ENCODE data around the gene NSD1.
A peak's percentile ranks its signal among the peaks of the same experiment; 100 is the strongest.

The NSD1 gene

GRCh38 chr5:177097016-177097985 is 36.3 kb upstream of the NSD1 start:
- no peak overlapping the region for H3K4me2 ChIP-seq (ENCODE audit: low read length)
- TF ChIP-seq CTCF (IDR thresholded peaks at IDR 0.05; ENCODE audit: low read depth, low read length, poor library complexity, severe bottlenecking) (no peak), EZH2phosphoT487 (IDR thresholded peaks at IDR 0.05; ENCODE audit: borderline replicate concordance, low read length) (no peak)
- H3F3A ChIP-seq (ENCODE audit: control insufficient read depth, insufficient read depth), result no peaks in the 10 kb centered on the region
- no peaks in the 10 kb centered on the region for H4K20me1 ChIP-seq (ENCODE audit: control insufficient read depth, insufficient read depth, low read depth, low read length)
- no peak overlapping the region for H3K4me3 ChIP-seq (ENCODE audit: low read length)
- no peaks in the 10 kb centered on the region for H3K9me2 ChIP-seq (replicated peaks; ENCODE audit: control insufficient read depth, low read length)
- no peak overlapping the region for H3K27ac ChIP-seq (ENCODE audit: low read depth, low read length)
- H3K79me2 ChIP-seq (ENCODE audit: control insufficient read depth, low read length), result no peaks in the 10 kb centered on the region
- no peaks in the 10 kb centered on the region for H3K27me3 ChIP-seq (ENCODE audit: control insufficient read depth, low read length)
- H3K36me3 ChIP-seq (ENCODE audit: control insufficient read depth, low read length), result no peaks in the 10 kb centered on the region
- H3K9me3 ChIP-seq (ENCODE audit: control insufficient read depth, insufficient read depth, low read length), result no peaks in the 10 kb centered on the region
- H3K4me1 ChIP-seq (ENCODE audit: control insufficient read depth, low read length), result peaks cover 16% of the 10 kb centered on the region

- Histone ChIP-seq H3K27ac (ENCODE audit: low read depth, low read length) (no peak overlapping the region), H3K4me1 (ENCODE audit: control insufficient read depth, low read length) (peaks cover 16% of the 10 kb centered on the region), H4K20me1 (ENCODE audit: control insufficient read depth, insufficient read depth, low read depth, low read length) (no peaks in the 10 kb centered on the region), H3K27me3 (ENCODE audit: control insufficient read depth, low read length) (no peaks in the 10 kb centered on the region), H3K36me3 (ENCODE audit: control insufficient read depth, low read length) (no peaks in the 10 kb centered on the region), H3F3A (ENCODE audit: control insufficient read depth, insufficient read depth) (no peaks in the 10 kb centered on the region), H3K9me3 (ENCODE audit: control insufficient read depth, insufficient read depth, low read length) (no peaks in the 10 kb centered on the region), H3K9me2 (replicated peaks; ENCODE audit: control insufficient read depth, low read length) (no peaks in the 10 kb centered on the region), H3K4me2 (ENCODE audit: low read length) (no peak overlapping the region), H3K79me2 (ENCODE audit: control insufficient read depth, low read length) (no peaks in the 10 kb centered on the region), H3K4me3 (ENCODE audit: low read length) (no peak overlapping the region)
- no peak for TF ChIP-seq EZH2phosphoT487 (IDR thresholded peaks at IDR 0.05; ENCODE audit: borderline replicate concordance, low read length)
These were observed 35.5 kb upstream of the NSD1 start for GRCh38 chr5:177098120-177098469.

GRCh38 chr5:177098470-177099141 is 35.0 kb upstream of the NSD1 start:
- no peaks in the 10 kb centered on the region for H3K27me3 ChIP-seq (ENCODE audit: control insufficient read depth, low read length)
- no peaks in the 10 kb centered on the region for H4K20me1 ChIP-seq (ENCODE audit: control insufficient read depth, insufficient read depth, low read depth, low read length)
- no peaks in the 10 kb centered on the region for H3K9me3 ChIP-seq (ENCODE audit: control insufficient read depth, insufficient read depth, low read length)
- H3K9me2 ChIP-seq (replicated peaks; ENCODE audit: control insufficient read depth, low read length), result no peaks in the 10 kb centered on the region
- no peak overlapping the region for H3K27ac ChIP-seq (ENCODE audit: low read depth, low read length)
- H3K36me3 ChIP-seq (ENCODE audit: control insufficient read depth, low read length), result no peaks in the 10 kb centered on the region
- H3K4me3 ChIP-seq (ENCODE audit: low read length), result no peak overlapping the region
- no peaks in the 10 kb centered on the region for H3K79me2 ChIP-seq (ENCODE audit: control insufficient read depth, low read length)
- TF ChIP-seq EZH2phosphoT487 (IDR thresholded peaks at IDR 0.05; ENCODE audit: borderline replicate concordance, low read length) (no peak), CTCF (IDR thresholded peaks at IDR 0.05; ENCODE audit: low read depth, low read length, poor library complexity, severe bottlenecking) (no peak)
- peak overlapping the region; percentile 49; the same call in 1 of the 2 replicates for H3K4me2 ChIP-seq (ENCODE audit: low read length)
- peaks cover 16% of the 10 kb centered on the region for H3K4me1 ChIP-seq (ENCODE audit: control insufficient read depth, low read length)
- H3F3A ChIP-seq (ENCODE audit: control insufficient read depth, insufficient read depth), result no peaks in the 10 kb centered on the region

Data from DOHH2 (cell line).